Stimulated activated naive CD8-positive, alpha-beta T cell treated with anti-CD3 and anti-CD28 coated beads, Interleukin-15, Interleukin-2, amounts not matched to agents 100 ng/mL and 50 ng/mL, for 24 hours (primary cell): Measurements from ENCODE around the gene SV2B.
"Not testable (repeated sequence)": the region's sequence is repeated elsewhere in the genome, so short reads cannot be mapped to it uniquely, and the experiment has no call there.

ENCODE experiments used
- H3K27ac Mint-ChIP-seq: one replicate; pipeline ENCODE4 v1.8.0; 2021; ENCODE audit warnings: mild to moderate bottlenecking, mixed read lengths
- H3K27me3 Mint-ChIP-seq: one replicate; pipeline ENCODE4 v1.8.0; 2021; ENCODE audit warnings: mixed read lengths
- H3K36me3 Mint-ChIP-seq: one replicate; pipeline ENCODE4 v1.8.0; 2021; ENCODE audit warnings: low read depth, mixed read lengths
- H3K4me1 Mint-ChIP-seq: one replicate; pipeline ENCODE4 v1.8.0; 2021; ENCODE audit warnings: low read depth, mixed read lengths
- H3K4me3 Mint-ChIP-seq: one replicate; pipeline ENCODE4 v1.8.0; 2021; ENCODE audit warnings: mild to moderate bottlenecking, mixed read lengths
- H3K9me3 Mint-ChIP-seq: one replicate; pipeline ENCODE4 v1.8.0; 2021; ENCODE audit warnings: mixed read lengths

The SV2B gene

DNA sequence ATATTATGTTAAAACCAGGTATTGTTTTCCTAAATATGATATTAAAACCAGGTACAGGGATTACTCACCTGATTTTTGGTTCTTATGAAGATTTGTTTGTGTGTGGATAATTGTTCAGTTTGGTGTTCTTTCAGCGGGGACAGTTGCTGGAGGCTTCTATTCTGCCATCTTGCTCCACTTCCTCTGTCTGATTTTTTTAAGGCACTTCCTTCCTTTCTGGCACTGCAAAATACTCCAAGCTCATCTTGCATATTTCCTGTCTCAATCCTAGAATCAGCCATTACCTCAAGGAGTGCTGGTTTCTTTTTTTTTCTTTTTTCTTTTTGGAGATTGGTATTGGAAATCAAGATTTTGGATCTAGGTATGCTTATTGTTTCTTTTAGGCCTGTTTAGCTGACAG is 229.9 kb downstream of the SV2B start:
- no peak overlapping the region for H3K4me3 Mint-ChIP-seq
- peaks cover 5% of the 10 kb centered on the region for H3K9me3 Mint-ChIP-seq
- H3K36me3 Mint-ChIP-seq = no peaks in the 10 kb centered on the region
- peaks cover 6% of the 10 kb centered on the region for H3K4me1 Mint-ChIP-seq
- no peak overlapping the region for H3K27ac Mint-ChIP-seq
- no peaks in the 10 kb centered on the region for H3K27me3 Mint-ChIP-seq

DNA sequence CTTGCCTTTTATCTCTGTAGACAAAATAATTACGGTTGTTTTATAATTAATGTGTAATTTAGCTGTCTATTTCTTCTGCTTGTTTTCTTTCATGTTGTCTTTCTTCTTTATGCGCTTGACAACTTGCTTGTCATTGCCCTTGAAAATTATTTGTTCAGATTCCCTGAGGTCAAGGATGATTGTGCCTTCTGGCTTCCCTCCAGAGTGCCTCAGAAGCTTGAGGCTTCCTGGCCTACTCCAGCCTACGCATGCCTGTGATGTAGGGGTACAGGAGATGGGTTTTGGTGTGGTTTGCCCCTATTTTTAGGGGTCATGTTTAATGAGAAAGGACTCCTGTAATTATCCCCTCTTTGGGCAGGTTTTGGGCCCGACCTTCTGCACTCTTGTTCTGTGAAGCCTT is 231.5 kb downstream of the SV2B start:
- Mint-ChIP-seq H3K36me3 (no peaks in the 10 kb centered on the region), H3K27me3 (no peaks in the 10 kb centered on the region), H3K9me3 (no peaks in the 10 kb centered on the region), H3K4me3 (no peak overlapping the region), H3K27ac (no peak overlapping the region), H3K4me1 (peaks cover 10% of the 10 kb centered on the region)

DNA sequence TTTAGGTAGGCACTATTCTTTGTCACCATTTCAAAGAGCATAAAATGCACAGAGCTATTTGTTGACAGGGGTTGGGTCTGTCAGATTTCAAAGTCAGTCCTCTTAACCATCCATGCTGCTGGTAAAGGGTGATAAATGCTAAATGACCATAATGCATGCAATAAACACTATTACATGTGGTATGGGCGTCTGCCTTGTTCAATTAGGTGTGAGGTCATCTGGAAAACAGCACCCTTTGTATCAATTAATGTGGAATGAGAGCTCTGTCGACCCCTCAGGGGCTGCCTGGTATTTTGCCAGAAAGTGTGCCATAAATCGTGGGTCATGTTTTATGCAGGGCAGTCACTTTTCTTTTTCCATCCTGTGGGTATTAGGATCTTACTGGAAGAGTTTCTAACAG is 235.6 kb downstream of the SV2B start:
- no peak overlapping the region for H3K27ac Mint-ChIP-seq
- H3K9me3 Mint-ChIP-seq = no peaks in the 10 kb centered on the region
- no peak overlapping the region for H3K4me3 Mint-ChIP-seq
- no peaks in the 10 kb centered on the region for H3K36me3 Mint-ChIP-seq
- H3K27me3 Mint-ChIP-seq = peaks cover under 1% of the 10 kb centered on the region
- H3K4me1 Mint-ChIP-seq = peaks cover 12% of the 10 kb centered on the region

GRCh38 chr15:91336687-91337086 is 236.6 kb downstream of the SV2B start:
- Mint-ChIP-seq H3K4me1 (peaks cover 12% of the 10 kb centered on the region), H3K36me3 (no peaks in the 10 kb centered on the region), H3K9me3 (no peaks in the 10 kb centered on the region), H3K27me3 (peaks cover 3% of the 10 kb centered on the region), H3K4me3 (no peak overlapping the region), H3K27ac (no peak overlapping the region)

DNA sequence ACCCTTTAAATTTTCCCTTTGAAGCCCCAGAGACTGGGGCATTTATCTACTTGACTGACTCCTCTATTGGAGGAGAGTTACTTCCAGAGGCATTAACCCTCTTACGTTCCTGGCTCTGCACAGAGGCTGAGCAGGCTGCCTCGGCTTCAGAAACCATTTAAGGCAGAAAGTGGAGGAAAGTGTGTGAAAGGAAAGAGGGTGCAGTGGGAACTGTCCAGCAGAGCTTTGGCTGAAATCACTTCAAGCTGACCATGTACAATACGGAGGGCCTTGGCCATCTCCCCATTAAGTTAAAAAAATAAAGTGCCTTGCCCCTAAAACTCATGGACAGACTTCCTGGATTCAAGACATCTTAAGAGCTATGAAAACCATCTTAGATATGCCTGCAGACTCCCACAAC is 238.7 kb downstream of the SV2B start:
- Mint-ChIP-seq H3K4me1 (peaks cover 13% of the 10 kb centered on the region), H3K4me3 (no peak overlapping the region), H3K27me3 (peaks cover 7% of the 10 kb centered on the region)

GRCh38 chr15:91342097-91342496 is 242.0 kb downstream of the SV2B start:
- peaks cover 7% of the 10 kb centered on the region for H3K27me3 Mint-ChIP-seq
- no peak overlapping the region for H3K4me3 Mint-ChIP-seq
- no peak overlapping the region for H3K27ac Mint-ChIP-seq

More for the DNA sequence above, 238.7 kb downstream of the SV2B start:
- no peaks in the 10 kb centered on the region for H3K9me3 Mint-ChIP-seq
- no peaks in the 10 kb centered on the region for H3K36me3 Mint-ChIP-seq
- H3K27ac Mint-ChIP-seq = no peak overlapping the region

GRCh38 chr15:91344912-91345311 is 244.9 kb downstream of the SV2B start:
- H3K4me3 Mint-ChIP-seq, H3K27me3 Mint-ChIP-seq, H3K36me3 Mint-ChIP-seq, H3K9me3 Mint-ChIP-seq, H3K27ac Mint-ChIP-seq: not testable (repeated sequence)
- peaks cover 23% of the 10 kb centered on the region for H3K4me1 Mint-ChIP-seq

More at GRCh38 chr15:91342097-91342496, 242.0 kb downstream of the SV2B start:
- H3K36me3 Mint-ChIP-seq = no peaks in the 10 kb centered on the region
- peaks cover 7% of the 10 kb centered on the region for H3K9me3 Mint-ChIP-seq
- H3K4me1 Mint-ChIP-seq = peaks cover 11% of the 10 kb centered on the region

GRCh38 chr15:91345736-91346135 is 245.7 kb downstream of the SV2B start:
- H3K9me3 Mint-ChIP-seq = peaks cover 7% of the 10 kb centered on the region

DNA sequence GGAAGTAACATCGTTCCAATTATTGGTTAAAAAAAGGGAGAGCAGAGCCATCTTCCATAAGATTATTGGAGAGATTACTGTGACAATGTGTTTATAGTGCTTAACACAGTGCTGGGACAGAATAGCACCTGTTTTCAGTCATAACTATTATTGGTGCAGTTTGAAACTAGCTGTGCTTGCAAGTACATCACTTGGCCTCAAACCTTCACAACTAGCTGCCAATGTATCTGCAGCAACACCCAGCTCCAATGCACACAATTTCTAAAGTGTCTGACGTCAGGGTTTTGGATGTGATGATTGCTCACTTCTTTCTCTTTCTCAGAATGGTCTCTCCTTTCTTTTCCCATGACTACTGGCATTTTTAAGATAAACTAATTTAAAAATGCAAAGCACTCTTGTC is 246.2 kb downstream of the SV2B start:
- peaks cover 4% of the 10 kb centered on the region for H3K27me3 Mint-ChIP-seq
- no peak overlapping the region for H3K27ac Mint-ChIP-seq
- no peaks in the 10 kb centered on the region for H3K36me3 Mint-ChIP-seq

More at GRCh38 chr15:91345736-91346135, 245.7 kb downstream of the SV2B start:
- Mint-ChIP-seq H3K36me3 (no peaks in the 10 kb centered on the region), H3K27ac (no peak overlapping the region), H3K4me3 (no peak overlapping the region), H3K27me3 (peaks cover 6% of the 10 kb centered on the region), H3K4me1 (peaks cover 23% of the 10 kb centered on the region)

DNA sequence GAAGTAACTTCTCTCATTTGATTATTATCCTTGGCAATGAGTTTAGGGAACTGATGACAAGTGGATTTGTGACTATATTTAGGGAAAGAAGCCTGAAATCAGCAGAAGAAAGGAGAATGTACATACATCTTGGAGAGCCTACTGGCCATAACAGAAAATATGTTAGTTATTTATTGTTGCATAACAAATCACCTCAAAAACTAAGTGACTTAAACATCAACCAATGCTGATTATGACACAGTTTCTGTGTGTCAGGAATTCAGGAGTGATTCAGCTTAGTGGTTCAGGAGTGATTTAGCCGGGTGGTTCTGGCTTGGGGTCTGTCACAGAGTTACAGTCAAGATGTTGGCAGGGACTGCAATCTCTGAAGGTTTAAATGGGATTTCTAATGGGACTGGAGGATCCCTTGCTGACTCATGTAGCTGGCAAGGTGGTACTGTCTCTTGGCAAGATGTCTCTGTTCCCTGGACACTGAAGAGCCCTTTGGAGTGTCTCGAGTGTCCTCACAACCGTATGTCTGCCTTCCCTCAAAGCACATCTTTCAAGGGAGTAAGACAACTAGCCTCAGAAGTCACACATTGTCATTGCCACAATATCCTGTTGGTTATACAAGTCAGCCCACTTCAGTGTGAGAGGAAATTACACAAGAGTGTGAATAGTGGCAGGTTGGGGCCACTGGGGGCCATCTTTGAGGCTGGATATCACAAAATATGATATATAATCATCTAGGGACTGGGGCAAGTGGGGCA is 248.9 kb downstream of the SV2B start:
- no peak overlapping the region for H3K4me3 Mint-ChIP-seq
- H3K4me1 Mint-ChIP-seq = peaks cover 21% of the 10 kb centered on the region
- H3K27ac Mint-ChIP-seq = no peak overlapping the region
- no peaks in the 10 kb centered on the region for H3K27me3 Mint-ChIP-seq
- H3K36me3 Mint-ChIP-seq = no peaks in the 10 kb centered on the region
- H3K9me3 Mint-ChIP-seq = peaks cover 7% of the 10 kb centered on the region

More for the DNA sequence above, 246.2 kb downstream of the SV2B start:
- peaks cover 7% of the 10 kb centered on the region for H3K9me3 Mint-ChIP-seq
- no peak overlapping the region for H3K4me3 Mint-ChIP-seq
- peaks cover 23% of the 10 kb centered on the region for H3K4me1 Mint-ChIP-seq
